Measurements from ENCODE around the gene SNRNP48.

Gene SNRNP48

GRCh38 chr6:7559651-7560385 lies 30.2 kb upstream of the SNRNP48 start:
- DNase-seq = no peak

GRCh38 chr6:7561153-7561964 lies 28.6 kb upstream of the SNRNP48 start:
- DNase-seq = no peak

- DNase-seq = no peak
These were observed 27.2 kb upstream of the SNRNP48 start for GRCh38 chr6:7562769-7563168.

- DNase-seq = no peak
These were observed 23.9 kb upstream of the SNRNP48 start for GRCh38 chr6:7566107-7566506.

GRCh38 chr6:7566617-7567173 lies 23.3 kb upstream of the SNRNP48 start:
- DNase-seq = no peak

GRCh38 chr6:7568021-7568420 lies 22.0 kb upstream of the SNRNP48 start:
- DNase-seq = no peak

GRCh38 chr6:7569082-7569481 lies 20.9 kb upstream of the SNRNP48 start:
- no peak for DNase-seq

GRCh38 chr6:7572213-7572943 lies 17.6 kb upstream of the SNRNP48 start:
- no peak for DNase-seq

GRCh38 chr6:7574500-7574899 lies 15.5 kb upstream of the SNRNP48 start:
- no peak for DNase-seq

GRCh38 chr6:7578516-7578915 lies 11.5 kb upstream of the SNRNP48 start:
- DNase-seq = no peak

- DNase-seq = no peak
These were observed 11.1 kb upstream of the SNRNP48 start for GRCh38 chr6:7578931-7579330.

GRCh38 chr6:7579851-7580250 lies 10.1 kb upstream of the SNRNP48 start:
- DNase-seq = no peak

- DNase-seq = no peak
These were observed 9.5 kb upstream of the SNRNP48 start for GRCh38 chr6:7580537-7580926.

- no peak for DNase-seq
These were observed 8.9 kb upstream of the SNRNP48 start for GRCh38 chr6:7580927-7581618.

GRCh38 chr6:7585287-7585930 lies 4.6 kb upstream of the SNRNP48 start:
- no peak for DNase-seq

GRCh38 chr6:7587631-7588100 lies 2.3 kb upstream of the SNRNP48 start:
- no peak for DNase-seq

- no peak for DNase-seq
These were observed 1.5 kb upstream of the SNRNP48 start for GRCh38 chr6:7588506-7588905.

GRCh38 chr6:7589221-7589620 lies 777 bp upstream of the SNRNP48 start:
- DNase-seq = no peak

- no peak for DNase-seq
These were observed 912 bp downstream of the SNRNP48 start for GRCh38 chr6:7590918-7591302.

GRCh38 chr6:7591770-7592169 lies 1.8 kb downstream of the SNRNP48 start:
- no peak for DNase-seq

- DNase-seq = no peak
These were observed 3.2 kb downstream of the SNRNP48 start for GRCh38 chr6:7593229-7593628.

- no peak for DNase-seq
These were observed 4.7 kb downstream of the SNRNP48 start for GRCh38 chr6:7594579-7595125.

Data from stimulated activated CD4-positive, alpha-beta T cell treated with anti-CD3 and anti-CD28 coated beads, Interleukin-4, amount 100 ng/mL, for 1 hour (primary cell).